ENCODE results near the gene MPI. TPM values are rescaled to one million over a fixed set of nuclear protein-coding genes. Genes with fewer than 3 reads are reported as not detected.

MPI gene
- total RNA-seq, 4 donors from 2014 or later: 17.1 to 59.2 (median 41.4) TPM

- WGBS: 80% methylated on average over 1 of the region's 3 CpGs
- peaks cover 23% of the 10 kb centered on the region for H3K4me1 ChIP-seq
- TF ChIP-seq, protein P1, sequence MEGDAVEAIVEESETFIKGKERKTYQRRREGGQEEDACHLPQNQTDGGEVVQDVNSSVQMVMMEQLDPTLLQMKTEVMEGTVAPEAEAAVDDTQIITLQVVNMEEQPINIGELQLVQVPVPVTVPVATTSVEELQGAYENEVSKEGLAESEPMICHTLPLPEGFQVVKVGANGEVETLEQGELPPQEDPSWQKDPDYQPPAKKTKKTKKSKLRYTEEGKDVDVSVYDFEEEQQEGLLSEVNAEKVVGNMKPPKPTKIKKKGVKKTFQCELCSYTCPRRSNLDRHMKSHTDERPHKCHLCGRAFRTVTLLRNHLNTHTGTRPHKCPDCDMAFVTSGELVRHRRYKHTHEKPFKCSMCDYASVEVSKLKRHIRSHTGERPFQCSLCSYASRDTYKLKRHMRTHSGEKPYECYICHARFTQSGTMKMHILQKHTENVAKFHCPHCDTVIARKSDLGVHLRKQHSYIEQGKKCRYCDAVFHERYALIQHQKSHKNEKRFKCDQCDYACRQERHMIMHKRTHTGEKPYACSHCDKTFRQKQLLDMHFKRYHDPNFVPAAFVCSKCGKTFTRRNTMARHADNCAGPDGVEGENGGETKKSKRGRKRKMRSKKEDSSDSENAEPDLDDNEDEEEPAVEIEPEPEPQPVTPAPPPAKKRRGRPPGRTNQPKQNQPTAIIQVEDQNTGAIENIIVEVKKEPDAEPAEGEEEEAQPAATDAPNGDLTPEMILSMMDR (IDR thresholded peaks at IDR 0.05): no peak
- no peak for TF ChIP-seq POLR2AphosphoS5 (IDR thresholded peaks at IDR 0.05)
- TF ChIP-seq POLR2A (IDR thresholded peaks at IDR 0.05): no peak
- no peak for TF ChIP-seq EP300 (IDR thresholded peaks at IDR 0.05)
- no peaks in the 10 kb centered on the region for H3K9me3 ChIP-seq
- H3K27me3 ChIP-seq: no peaks in the 10 kb centered on the region
- H3K27ac ChIP-seq: no peak overlapping the region
- no peak for DNase-seq (ENCODE audit: low spot score in 2 of 2)
- peaks cover 74% of the 10 kb centered on the region for H3K36me3 ChIP-seq
- H3K4me3 ChIP-seq: no peak overlapping the region
Observed at GRCh38 chr15:74847432-74847831, 42.4 kb upstream of the MPI start.

DNA sequence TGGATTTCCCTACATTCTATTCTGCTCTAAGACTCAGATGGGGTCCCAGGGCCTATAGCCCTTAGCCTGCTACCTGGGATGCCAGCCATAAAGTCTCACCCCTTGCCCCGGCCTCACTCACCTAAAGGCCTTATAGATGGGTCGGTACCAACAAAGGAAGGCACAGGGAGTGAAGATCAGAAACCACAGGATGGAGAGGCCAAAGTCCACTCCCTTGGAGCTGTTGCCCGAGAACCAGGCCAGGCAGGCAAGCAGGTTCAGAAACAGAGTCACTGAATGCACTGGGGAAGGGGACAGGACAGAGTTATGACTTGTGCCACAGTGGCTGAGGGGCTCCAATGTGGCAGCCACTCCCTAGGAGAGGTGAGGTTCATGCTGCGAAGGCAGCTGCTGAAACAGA, 39.4 kb upstream of the MPI start:
- peaks cover 16% of the 10 kb centered on the region for H3K4me1 ChIP-seq
- WGBS: 100% methylated on average over 4 of the region's 4 CpGs
- no peaks in the 10 kb centered on the region for H3K9me3 ChIP-seq
- no peaks in the 10 kb centered on the region for H3K27me3 ChIP-seq
- DNase-seq (ENCODE audit: low spot score in 2 of 2): no peak
- H3K36me3 ChIP-seq: peaks cover 81% of the 10 kb centered on the region
- no peak overlapping the region for H3K4me3 ChIP-seq
- no peak for TF ChIP-seq POLR2AphosphoS5 (IDR thresholded peaks at IDR 0.05)
- no peak for TF ChIP-seq POLR2A (IDR thresholded peaks at IDR 0.05)
- TF ChIP-seq EP300 (IDR thresholded peaks at IDR 0.05): no peak
- TF ChIP-seq, protein P1 (IDR thresholded peaks at IDR 0.05): no peak
- no peak overlapping the region for H3K27ac ChIP-seq

GRCh38 chr15:74851960-74852359, 37.9 kb upstream of the MPI start:
- WGBS: 77% methylated on average over 7 of the region's 7 CpGs
- TF ChIP-seq, protein P1 (IDR thresholded peaks at IDR 0.05): no peak
- TF ChIP-seq POLR2AphosphoS5 (IDR thresholded peaks at IDR 0.05) (no peak), POLR2A (IDR thresholded peaks at IDR 0.05) (no peak), EP300 (IDR thresholded peaks at IDR 0.05) (no peak)
- no peak for DNase-seq (ENCODE audit: low spot score in 2 of 2)
- H3K36me3 ChIP-seq: peaks cover 69% of the 10 kb centered on the region
- H3K4me3 ChIP-seq: no peak overlapping the region
- peaks cover 29% of the 10 kb centered on the region for H3K4me1 ChIP-seq
- no peaks in the 10 kb centered on the region for H3K9me3 ChIP-seq
- H3K27ac ChIP-seq: no peak overlapping the region
- no peaks in the 10 kb centered on the region for H3K27me3 ChIP-seq

GRCh38 chr15:74854453-74855022, 35.3 kb upstream of the MPI start:
- Histone ChIP-seq H3K4me1 (peaks cover 52% of the 10 kb centered on the region), H3K27ac (no peak overlapping the region), H3K9me3 (no peaks in the 10 kb centered on the region), H3K4me3 (no peak overlapping the region), H3K36me3 (peaks cover 47% of the 10 kb centered on the region), H3K27me3 (no peaks in the 10 kb centered on the region)
- DNase-seq (ENCODE audit: low spot score in 2 of 2): no peak
- WGBS: 91% methylated on average over 10 of the region's 13 CpGs
- TF ChIP-seq, protein P1 (IDR thresholded peaks at IDR 0.05): no peak
- no peak for TF ChIP-seq POLR2A (IDR thresholded peaks at IDR 0.05)
- no peak for TF ChIP-seq POLR2AphosphoS5 (IDR thresholded peaks at IDR 0.05)
- no peak for TF ChIP-seq EP300 (IDR thresholded peaks at IDR 0.05)

DNA sequence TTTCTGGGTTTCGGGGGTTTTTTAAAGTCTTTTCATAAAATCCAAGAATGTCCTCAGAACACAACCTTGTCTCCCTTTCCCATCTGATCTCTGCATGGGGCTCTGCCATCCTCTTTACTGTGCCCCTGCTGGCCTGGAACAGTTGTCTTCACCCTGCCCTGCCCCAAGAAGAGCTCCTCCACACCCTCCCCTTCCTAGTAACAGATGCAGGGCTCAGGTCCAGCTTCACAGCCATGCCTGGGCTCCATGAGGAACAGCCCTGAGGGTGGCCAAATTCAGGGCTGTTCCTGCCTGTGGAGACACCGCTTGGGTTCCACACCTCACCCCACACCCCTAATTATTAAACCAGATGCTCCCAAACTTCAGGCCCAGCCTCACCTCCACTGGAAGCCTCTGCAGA, 34.0 kb upstream of the MPI start:
- 55% methylated on average over 2 of the region's 2 CpGs for WGBS
- TF ChIP-seq, protein P1 (IDR thresholded peaks at IDR 0.05): no peak
- TF ChIP-seq EP300 (IDR thresholded peaks at IDR 0.05) (no peak), POLR2A (IDR thresholded peaks at IDR 0.05) (no peak), POLR2AphosphoS5 (IDR thresholded peaks at IDR 0.05) (no peak)
- no peak for DNase-seq (ENCODE audit: low spot score in 2 of 2)
- Histone ChIP-seq H3K27me3 (no peaks in the 10 kb centered on the region), H3K9me3 (no peaks in the 10 kb centered on the region), H3K27ac (no peak overlapping the region), H3K4me1 (peaks cover 56% of the 10 kb centered on the region), H3K36me3 (peaks cover 33% of the 10 kb centered on the region), H3K4me3 (no peak overlapping the region)

All from suprapubic skin (tissue), 4 donors.